ENCODE measurements around the gene UGT1A8. TPM values are rescaled to one million over a fixed set of nuclear protein-coding genes. Genes with fewer than 3 reads are reported as not detected.

UGT1A8 gene
- total RNA-seq, 1 experiment from 2014 or later: not detected

DNA sequence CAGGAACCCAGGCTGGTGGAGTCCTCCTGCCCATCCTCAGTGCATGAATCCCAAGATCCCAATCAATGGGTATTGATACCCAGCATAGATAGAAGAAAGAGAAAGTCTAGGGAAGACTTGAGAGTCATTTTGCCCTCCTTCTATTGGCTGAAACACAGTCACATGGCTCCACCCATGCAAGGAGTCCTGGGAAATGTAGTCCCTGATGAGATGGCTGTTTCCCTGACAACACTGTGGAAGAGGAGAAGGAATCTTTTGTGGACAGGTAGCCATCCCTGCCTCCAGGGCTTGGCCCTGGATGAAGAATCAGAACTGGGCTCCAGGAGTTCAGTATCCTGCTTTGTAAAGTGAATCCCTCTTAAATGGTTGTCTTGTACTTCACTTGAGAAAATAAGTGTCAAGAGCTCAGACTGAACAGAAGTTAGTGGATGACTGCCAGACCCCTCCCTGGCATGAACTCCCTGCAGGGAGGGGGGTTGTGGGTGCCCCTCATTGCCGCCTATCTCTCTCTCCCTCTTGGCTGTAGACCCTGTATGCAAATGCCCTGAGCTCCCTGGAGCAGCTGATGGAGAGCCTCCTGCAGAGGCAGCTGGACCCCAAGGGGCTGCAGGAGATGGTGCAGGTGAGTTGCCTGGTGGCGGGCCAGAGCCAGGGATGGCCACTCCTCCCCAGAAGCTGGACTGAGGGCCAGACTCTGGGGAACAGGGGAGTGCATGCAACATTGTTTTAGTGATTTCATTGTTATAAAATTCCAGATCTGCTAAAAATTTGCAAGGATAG is 196.8 kb downstream of the UGT1A8 start:
- TF ChIP-seq, protein P1, sequence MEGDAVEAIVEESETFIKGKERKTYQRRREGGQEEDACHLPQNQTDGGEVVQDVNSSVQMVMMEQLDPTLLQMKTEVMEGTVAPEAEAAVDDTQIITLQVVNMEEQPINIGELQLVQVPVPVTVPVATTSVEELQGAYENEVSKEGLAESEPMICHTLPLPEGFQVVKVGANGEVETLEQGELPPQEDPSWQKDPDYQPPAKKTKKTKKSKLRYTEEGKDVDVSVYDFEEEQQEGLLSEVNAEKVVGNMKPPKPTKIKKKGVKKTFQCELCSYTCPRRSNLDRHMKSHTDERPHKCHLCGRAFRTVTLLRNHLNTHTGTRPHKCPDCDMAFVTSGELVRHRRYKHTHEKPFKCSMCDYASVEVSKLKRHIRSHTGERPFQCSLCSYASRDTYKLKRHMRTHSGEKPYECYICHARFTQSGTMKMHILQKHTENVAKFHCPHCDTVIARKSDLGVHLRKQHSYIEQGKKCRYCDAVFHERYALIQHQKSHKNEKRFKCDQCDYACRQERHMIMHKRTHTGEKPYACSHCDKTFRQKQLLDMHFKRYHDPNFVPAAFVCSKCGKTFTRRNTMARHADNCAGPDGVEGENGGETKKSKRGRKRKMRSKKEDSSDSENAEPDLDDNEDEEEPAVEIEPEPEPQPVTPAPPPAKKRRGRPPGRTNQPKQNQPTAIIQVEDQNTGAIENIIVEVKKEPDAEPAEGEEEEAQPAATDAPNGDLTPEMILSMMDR (IDR thresholded peaks at IDR 0.05; ENCODE audit: unreplicated experiment): no peak
- no TSS peak for BruUV-seq (replicated peaks)
- Mint-ChIP-seq H3K4me1 (ENCODE audit: low read depth, unreplicated experiment) (no peaks in the 10 kb centered on the region), H3K9me3 (ENCODE audit: low read depth, unreplicated experiment) (no peaks in the 10 kb centered on the region), H3K27ac (ENCODE audit: unreplicated experiment) (no peak overlapping the region), H3K36me3 (ENCODE audit: insufficient read depth, unreplicated experiment) (peaks cover 5% of the 10 kb centered on the region), H3K27me3 (ENCODE audit: unreplicated experiment) (peaks cover 24% of the 10 kb centered on the region), H3K4me3 (ENCODE audit: low read depth, unreplicated experiment) (no peak overlapping the region)
- DNase-seq: peak; percentile 20
- intact Hi-C loops (cut with micrococcal nuclease; ENCODE audit: unreplicated experiment): no loop called here
- CTCF ChIA-PET: interaction anchor here (1.5 kb wide), 1 partner anchor 15 kb away, joined by 3 read pairs; no protein-coding TSS in a partner anchor

DNA sequence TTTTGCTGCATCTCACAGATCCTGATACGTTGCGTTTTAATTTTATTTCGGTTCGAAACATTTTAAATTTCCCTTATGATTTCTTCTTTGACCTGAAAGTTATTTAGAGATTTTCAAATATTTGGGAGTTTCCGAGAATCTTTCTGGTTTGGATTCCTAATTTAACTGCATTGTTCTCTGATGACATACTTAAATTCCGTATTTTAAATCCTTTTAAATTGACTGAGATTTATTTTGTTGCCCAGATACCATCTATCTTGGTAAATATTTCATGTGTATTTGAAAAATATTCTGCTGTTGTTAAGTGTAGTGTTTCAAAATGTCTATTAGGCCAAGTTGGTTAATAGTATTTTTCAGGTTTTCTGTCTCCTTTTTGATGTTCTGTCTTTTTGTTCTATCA is 198.4 kb downstream of the UGT1A8 start:
- intact Hi-C loops (cut with micrococcal nuclease; ENCODE audit: unreplicated experiment): no loop called here
- CTCF ChIA-PET: no interaction called here
- H3K4me1 Mint-ChIP-seq (ENCODE audit: low read depth, unreplicated experiment): no peaks in the 10 kb centered on the region
- no peak overlapping the region for H3K27ac Mint-ChIP-seq (ENCODE audit: unreplicated experiment)
- no peak for DNase-seq
- H3K9me3 Mint-ChIP-seq (ENCODE audit: low read depth, unreplicated experiment): no peaks in the 10 kb centered on the region
- no peak overlapping the region for H3K4me3 Mint-ChIP-seq (ENCODE audit: low read depth, unreplicated experiment)
- BruUV-seq (replicated peaks): no TSS peak
- TF ChIP-seq, protein P1 (IDR thresholded peaks at IDR 0.05; ENCODE audit: unreplicated experiment): no peak
- peaks cover 5% of the 10 kb centered on the region for H3K36me3 Mint-ChIP-seq (ENCODE audit: insufficient read depth, unreplicated experiment)
- H3K27me3 Mint-ChIP-seq (ENCODE audit: unreplicated experiment): peaks cover 20% of the 10 kb centered on the region

DNA sequence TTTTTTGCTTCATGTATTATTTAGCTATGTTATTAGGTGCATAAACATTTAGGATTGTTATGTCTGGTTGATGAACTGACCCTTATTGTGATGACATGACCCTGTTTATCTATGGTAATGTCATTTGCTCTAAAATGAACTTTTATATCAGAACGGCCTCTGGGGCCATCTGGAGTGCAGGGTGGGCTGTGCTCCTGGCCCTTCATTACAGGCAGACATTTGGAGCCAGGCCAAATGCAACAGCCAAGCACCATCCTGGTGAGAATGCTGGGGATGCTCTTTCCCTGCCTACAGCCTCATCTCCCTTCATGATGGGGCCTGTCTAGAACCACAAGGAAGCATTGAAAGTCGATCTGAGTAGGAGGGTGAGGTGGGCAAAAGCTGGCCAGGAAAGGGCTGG is 198.9 kb downstream of the UGT1A8 start:
- H3K36me3 Mint-ChIP-seq (ENCODE audit: insufficient read depth, unreplicated experiment): peaks cover 5% of the 10 kb centered on the region
- H3K4me3 Mint-ChIP-seq (ENCODE audit: low read depth, unreplicated experiment): no peak overlapping the region
- CTCF ChIA-PET: no interaction called here
- H3K9me3 Mint-ChIP-seq (ENCODE audit: low read depth, unreplicated experiment): no peaks in the 10 kb centered on the region
- no peaks in the 10 kb centered on the region for H3K4me1 Mint-ChIP-seq (ENCODE audit: low read depth, unreplicated experiment)
- no TSS peak for BruUV-seq (replicated peaks)
- TF ChIP-seq, protein P1 (IDR thresholded peaks at IDR 0.05; ENCODE audit: unreplicated experiment): no peak
- DNase-seq: no peak
- H3K27me3 Mint-ChIP-seq (ENCODE audit: unreplicated experiment): peaks cover 24% of the 10 kb centered on the region
- H3K27ac Mint-ChIP-seq (ENCODE audit: unreplicated experiment): no peak overlapping the region
- intact Hi-C loops (cut with micrococcal nuclease; ENCODE audit: unreplicated experiment): no loop called here

DNA sequence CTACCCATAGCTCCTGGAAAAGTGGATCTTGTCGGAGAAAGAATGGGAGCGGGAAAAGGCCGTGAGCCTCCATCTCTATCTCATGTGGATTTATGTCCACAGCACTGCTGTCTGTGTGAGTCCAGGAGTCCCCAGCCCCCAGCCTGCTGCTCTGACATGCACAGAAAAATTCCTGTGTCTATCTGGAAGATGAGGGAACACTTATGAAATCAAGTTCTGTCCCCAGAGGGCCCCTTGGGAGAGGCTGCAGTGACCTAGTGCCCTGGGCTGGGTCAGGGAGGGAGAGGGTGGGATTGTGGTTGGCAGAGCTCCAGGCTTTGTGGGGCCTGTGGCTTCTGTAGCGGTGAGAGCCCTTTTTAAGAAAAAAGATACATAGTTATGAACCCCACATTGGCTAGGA is 199.3 kb downstream of the UGT1A8 start:
- H3K4me3 Mint-ChIP-seq (ENCODE audit: low read depth, unreplicated experiment): no peak overlapping the region
- H3K36me3 Mint-ChIP-seq (ENCODE audit: insufficient read depth, unreplicated experiment): peaks cover 5% of the 10 kb centered on the region
- H3K27ac Mint-ChIP-seq (ENCODE audit: unreplicated experiment): no peak overlapping the region
- no peak for DNase-seq
- no TSS peak for BruUV-seq (replicated peaks)
- H3K4me1 Mint-ChIP-seq (ENCODE audit: low read depth, unreplicated experiment): no peaks in the 10 kb centered on the region
- intact Hi-C loops (cut with micrococcal nuclease; ENCODE audit: unreplicated experiment): no loop called here
- TF ChIP-seq, protein P1 (IDR thresholded peaks at IDR 0.05; ENCODE audit: unreplicated experiment): no peak
- H3K9me3 Mint-ChIP-seq (ENCODE audit: low read depth, unreplicated experiment): no peaks in the 10 kb centered on the region
- peaks cover 29% of the 10 kb centered on the region for H3K27me3 Mint-ChIP-seq (ENCODE audit: unreplicated experiment)
- CTCF ChIA-PET: no interaction called here
